CD14-positive monocyte (primary cell): ENCODE results near the gene CEBPG. TPM values are rescaled to one million over a fixed set of nuclear protein-coding genes. Genes with fewer than 3 reads are reported as not detected.

Experiments used
- DNase-seq, 3 donors: peaks; one replicate each; pipeline ENCODE4 v3.0.0-alpha.2; 2011 to 2022
- H2AFZ ChIP-seq: 2 replicates; pipeline ENCODE4 v1.6.0; 2012; ENCODE audit warnings: mild to moderate bottlenecking, low read depth, low read length, inconsistent platforms; ENCODE audit not compliant: insufficient read depth, poor library complexity, severe bottlenecking
- H3K27ac ChIP-seq, 2 donors: 1 replicate in 1 of 2; 2 replicates in 1 of 2; pipeline ENCODE4 v1.5.1; 2012 to 2013; ENCODE audit warnings: low read length in 2 of 2, control low read depth in 1 of 2, inconsistent platforms in 1 of 2, low read depth in 1 of 2, mild to moderate bottlenecking in 1 of 2
- H3K27me3 ChIP-seq, 2 donors: one replicate each; pipeline versions ENCODE4 v1.6.0 to v1.6.1; 2011 to 2013; ENCODE audit warnings: low read length in 2 of 2; ENCODE audit not compliant: control insufficient read depth in 2 of 2, insufficient read depth in 2 of 2
- H3K36me3 ChIP-seq, 2 donors: replicated peaks in 1 of 2; 1 replicate in 1 of 2; 2 replicates in 1 of 2; pipeline versions ENCODE4 v1.5.1 to v1.6.1; 2012 to 2013; ENCODE audit warnings: low read length in 2 of 2, control low read depth in 1 of 2, inconsistent platforms in 1 of 2, mild to moderate bottlenecking in 1 of 2; ENCODE audit not compliant: insufficient read depth in 2 of 2, control insufficient read depth in 1 of 2
- H3K4me1 ChIP-seq, 2 donors: 1 replicate in 1 of 2; 2 replicates in 1 of 2; pipeline versions ENCODE4 v1.5.1 to v1.6.1; 2012 to 2013; ENCODE audit warnings: low read length in 2 of 2, control low read depth in 1 of 2, inconsistent platforms in 1 of 2, mild to moderate bottlenecking in 1 of 2, moderate library complexity in 1 of 2; ENCODE audit not compliant: insufficient read depth in 2 of 2, control insufficient read depth in 1 of 2
- H3K4me2 ChIP-seq: replicated peaks from 2 replicates; pipeline ENCODE3; 2012; ENCODE audit warnings: low read length, moderate library complexity, mild to moderate bottlenecking; ENCODE audit not compliant: poor library complexity, severe bottlenecking; ENCODE audit errors: extremely low read depth
- H3K4me3 ChIP-seq, 3 experiments: fragments of 200-600 bp in 1 of 3; sonication (generic) in 1 of 3; replicated peaks in 1 of 3; 1 replicate in 2 of 3; 2 replicates in 1 of 3; pipeline ENCODE4 v1.5.1; 2011 to 2013; ENCODE audit warnings: low read length in 3 of 3, mild to moderate bottlenecking in 3 of 3, control low read depth in 2 of 3, low read depth in 2 of 3, inconsistent platforms in 1 of 3, moderate library complexity in 1 of 3
- H3K79me2 ChIP-seq: 2 replicates; pipeline ENCODE4 v1.6.0; 2012; ENCODE audit warnings: mild to moderate bottlenecking, control low read depth, inconsistent platforms, low read length, moderate library complexity; ENCODE audit not compliant: insufficient read depth
- H3K9ac ChIP-seq: 2 replicates; pipeline ENCODE4 v1.6.0; 2017; ENCODE audit warnings: low read length, mild to moderate bottlenecking; ENCODE audit not compliant: insufficient read depth, poor library complexity, severe bottlenecking
- H3K9me3 ChIP-seq, 2 donors: replicated peaks in 1 of 2; 1 replicate in 1 of 2; 2 replicates in 1 of 2; pipeline versions ENCODE4 v1.5.1 to v1.6.1; 2012 to 2013; ENCODE audit warnings: low read length in 2 of 2, control low read depth in 1 of 2; ENCODE audit not compliant: control insufficient read depth in 1 of 2, insufficient read depth in 1 of 2
- H4K20me1 ChIP-seq: 2 replicates; pipeline ENCODE4 v1.6.0; 2012; ENCODE audit warnings: mild to moderate bottlenecking, low read length, control low read depth, moderate library complexity; ENCODE audit not compliant: insufficient read depth
- H3K27ac Mint-ChIP-seq, 7 donors: one replicate each; pipeline ENCODE4 v1.8.0; 2020; ENCODE audit warnings: mild to moderate bottlenecking in 7 of 7, mixed read lengths in 7 of 7, moderate library complexity in 6 of 7, inconsistent platforms in 2 of 7
- H3K27me3 Mint-ChIP-seq, 3 donors: one replicate each; pipeline ENCODE4 v1.8.0; 2021 to 2022; ENCODE audit warnings: low read depth in 3 of 3, mild to moderate bottlenecking in 3 of 3, mixed read lengths in 3 of 3, moderate library complexity in 3 of 3, inconsistent platforms in 1 of 3
- H3K36me3 Mint-ChIP-seq, 2 donors: one replicate each; pipeline ENCODE4 v1.8.0; 2020; ENCODE audit warnings: mixed read lengths in 2 of 2, inconsistent platforms in 1 of 2, mild to moderate bottlenecking in 1 of 2
- H3K4me1 Mint-ChIP-seq: one replicate; pipeline ENCODE4 v1.8.0; 2020; ENCODE audit warnings: mild to moderate bottlenecking, mixed read lengths
- H3K4me3 Mint-ChIP-seq, 2 donors: one replicate each; pipeline ENCODE4 v1.8.0; 2020; ENCODE audit warnings: mild to moderate bottlenecking in 2 of 2, mixed read lengths in 2 of 2, moderate library complexity in 1 of 2
- H3K9me3 Mint-ChIP-seq, 7 donors: one replicate each; pipeline ENCODE4 v1.8.0; 2020 to 2022; ENCODE audit warnings: mixed read lengths in 7 of 7, mild to moderate bottlenecking in 6 of 7, moderate library complexity in 6 of 7, inconsistent platforms in 2 of 7
- WGBS: methylation state at CpG from one replicate; pipeline ENCODE4 v1.1.5; 2013; ENCODE audit warnings: missing lambda C conversion rate; ENCODE audit not compliant: insufficient coverage; 5-methylcytosine and 5-hydroxymethylcytosine counted together
- intact Hi-C, 2 donors: fragments of 100-400 bp; cut with micrococcal nuclease; formaldehyde crosslinking; loops; one replicate each; pipeline versions ENCODE4 v1.15.0 to v1.15.1; 2023
- polyA plus RNA-seq, 3 donors: library from polyadenylated mRNA; depleted of rRNA in 1 of 3; unstranded in 2 of 3; stranded (reverse) in 1 of 3; fragments of 300-500 nt in 2 of 3; fragments of >200 nt in 1 of 3; fragmentation: Illumina TruSeq in 2 of 3; gene quantifications; 1 replicate in 2 of 3; 2 replicates in 1 of 3; pipeline ENCODE4 v1.2.3, GENCODE V29; 2012 to 2021
- TF ChIP-seq, protein P1 (sequence below): fragments of 200-600 bp; IDR thresholded peaks from one replicate; pipeline ENCODE4 v1.8.0; 2022; ENCODE audit warnings: antibody characterized with exemption, mild to moderate bottlenecking

CEBPG gene
- polyA plus RNA-seq, 3 donors: 16.8 to 18.3 (median 17.8) TPM

DNA sequence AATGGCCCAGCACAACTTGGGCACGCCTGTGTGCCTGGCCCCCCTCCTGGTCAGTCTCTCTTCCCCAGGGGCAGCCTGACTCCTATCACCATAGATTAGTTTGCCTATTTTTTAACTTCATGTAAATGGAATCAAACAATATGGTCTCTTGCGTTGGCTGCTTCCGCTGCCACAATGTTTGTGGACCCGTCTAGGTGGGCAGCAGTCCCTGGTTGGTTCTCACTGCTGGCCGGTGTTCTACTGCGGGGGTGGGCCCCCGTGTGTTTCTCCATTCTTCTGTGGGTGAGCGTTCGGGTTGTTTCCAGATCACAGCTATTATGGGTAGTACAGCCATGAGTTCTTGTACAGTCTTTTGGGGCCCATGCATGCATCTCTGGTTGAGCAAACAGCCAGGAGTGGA is 47.3 kb downstream of the CEBPG start:
- no peaks in the 10 kb centered on the region for H3K79me2 ChIP-seq
- H3K9me3 Mint-ChIP-seq: no peaks in the 10 kb centered on the region
- no peak overlapping the region for H3K4me3 Mint-ChIP-seq

DNA sequence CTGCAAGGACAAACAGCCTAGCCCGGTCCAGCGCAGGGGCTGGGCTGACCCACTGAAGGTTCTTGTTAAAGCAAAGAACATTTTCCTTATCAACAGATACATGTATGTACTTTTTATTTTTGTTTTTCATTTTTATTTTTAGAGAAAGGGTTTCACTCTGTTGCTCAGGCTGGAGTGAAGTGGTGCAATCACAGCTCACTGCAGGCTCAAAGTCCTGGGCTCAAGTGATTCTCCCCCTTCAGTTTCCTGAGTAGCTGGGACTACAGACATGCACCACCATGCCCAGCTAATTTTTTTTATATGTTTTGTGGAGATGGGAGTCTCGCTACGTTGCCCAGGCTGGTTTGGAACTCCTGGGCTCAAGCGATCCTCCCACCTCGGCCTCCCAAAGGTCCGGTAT is 47.9 kb downstream of the CEBPG start:
- H3K36me3 ChIP-seq: no peaks in the 10 kb centered on the region
- TF ChIP-seq, protein P1, sequence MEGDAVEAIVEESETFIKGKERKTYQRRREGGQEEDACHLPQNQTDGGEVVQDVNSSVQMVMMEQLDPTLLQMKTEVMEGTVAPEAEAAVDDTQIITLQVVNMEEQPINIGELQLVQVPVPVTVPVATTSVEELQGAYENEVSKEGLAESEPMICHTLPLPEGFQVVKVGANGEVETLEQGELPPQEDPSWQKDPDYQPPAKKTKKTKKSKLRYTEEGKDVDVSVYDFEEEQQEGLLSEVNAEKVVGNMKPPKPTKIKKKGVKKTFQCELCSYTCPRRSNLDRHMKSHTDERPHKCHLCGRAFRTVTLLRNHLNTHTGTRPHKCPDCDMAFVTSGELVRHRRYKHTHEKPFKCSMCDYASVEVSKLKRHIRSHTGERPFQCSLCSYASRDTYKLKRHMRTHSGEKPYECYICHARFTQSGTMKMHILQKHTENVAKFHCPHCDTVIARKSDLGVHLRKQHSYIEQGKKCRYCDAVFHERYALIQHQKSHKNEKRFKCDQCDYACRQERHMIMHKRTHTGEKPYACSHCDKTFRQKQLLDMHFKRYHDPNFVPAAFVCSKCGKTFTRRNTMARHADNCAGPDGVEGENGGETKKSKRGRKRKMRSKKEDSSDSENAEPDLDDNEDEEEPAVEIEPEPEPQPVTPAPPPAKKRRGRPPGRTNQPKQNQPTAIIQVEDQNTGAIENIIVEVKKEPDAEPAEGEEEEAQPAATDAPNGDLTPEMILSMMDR: no peak
- H3K4me3 Mint-ChIP-seq: no peak overlapping the region
- no peak for DNase-seq
- H3K4me3 ChIP-seq: no peak overlapping the region
- no CpG with 5 or more reads among the region's 7 CpGs for WGBS
- no peaks in the 10 kb centered on the region for H3K9me3 ChIP-seq
- H3K27me3 ChIP-seq: no peaks in the 10 kb centered on the region
- H2AFZ ChIP-seq: no peak overlapping the region
- peaks cover 0 to 3% (median 0%) of the 10 kb centered on the region in 3 donors for H3K27me3 Mint-ChIP-seq
- H3K9me3 Mint-ChIP-seq: no peaks in the 10 kb centered on the region
- H3K79me2 ChIP-seq: no peaks in the 10 kb centered on the region
- no peak overlapping the region for H3K27ac ChIP-seq
- intact Hi-C loops: no loop called here
- no peaks in the 10 kb centered on the region for H4K20me1 ChIP-seq
- peaks cover 2 to 3% of the 10 kb centered on the region in 2 donors for H3K4me1 ChIP-seq
- no peaks in the 10 kb centered on the region for H3K36me3 Mint-ChIP-seq
- no peak overlapping the region for H3K4me2 ChIP-seq
- no peak overlapping the region for H3K9ac ChIP-seq
- H3K27ac Mint-ChIP-seq: no peak overlapping the region
- peaks cover 3% of the 10 kb centered on the region for H3K4me1 Mint-ChIP-seq

More for the DNA sequence above, 47.3 kb downstream of the CEBPG start:
- intact Hi-C loops: no loop called here
- Mint-ChIP-seq H3K4me1 (peaks cover 6% of the 10 kb centered on the region), H3K27me3 (peaks cover 0 to 3% (median 0%) of the 10 kb centered on the region in 3 donors), H3K27ac (no peak overlapping the region), H3K36me3 (no peaks in the 10 kb centered on the region)
- Histone ChIP-seq H3K9me3 (no peaks in the 10 kb centered on the region), H3K27me3 (no peaks in the 10 kb centered on the region), H3K4me2 (no peak overlapping the region), H3K4me3 (no peak overlapping the region), H3K36me3 (no peaks in the 10 kb centered on the region), H3K4me1 (peaks cover 6% of the 10 kb centered on the region in 2 donors), H3K27ac (no peak overlapping the region), H2AFZ (no peak overlapping the region), H4K20me1 (no peaks in the 10 kb centered on the region), H3K9ac (no peak overlapping the region)
- TF ChIP-seq, protein P1: no peak
- DNase-seq: no peak
- WGBS: 81% methylated on average over 8 of the region's 9 CpGs
